Adrenal gland (tissue), 5 donors: ENCODE data around the gene ERCC6L2.

ENCODE experiments used
- CTCF ChIP-seq, 6 experiments: fragments of 450-650 bp in 4 of 6; fragments of 200-600 bp in 2 of 6; sonication (generic) in 1 of 6; IDR thresholded peaks; 1 replicate in 5 of 6; 2 replicates in 1 of 6; pipeline versions ENCODE4 v1.5.1 to v1.8.0; 2016 to 2021; ENCODE audit warnings: antibody characterized with exemption in 6 of 6, mild to moderate bottlenecking in 2 of 6, moderate library complexity in 1 of 6
- POLR2A ChIP-seq, 2 donors: fragments of 450-650 bp; IDR thresholded peaks; one replicate each; pipeline ENCODE4 v1.6.1; 2017; ENCODE audit warnings: antibody characterized with exemption in 2 of 2, mild to moderate bottlenecking in 2 of 2, moderate library complexity in 1 of 2
- donor health status: DM: no; HTN: no; CAD: no.

- TF ChIP-seq POLR2A (IDR thresholded peaks at IDR 0.05) (no peak), CTCF (IDR thresholded peaks at IDR 0.05) (no peak)
Observed at GRCh38 chr9:95840074-95840473, 35.4 kb upstream of the ERCC6L2 start.
